HUES64 (cell line): ENCODE measurements around the gene CADM2.

Experiments used
- H3K27ac ChIP-seq: 2 replicates; pipeline ENCODE4 v1.7.0; 2013; ENCODE audit warnings: low read depth, low read length, inconsistent platforms
- H3K27me3 ChIP-seq: 2 replicates; pipeline ENCODE4 v1.6.1; 2013; ENCODE audit warnings: mild to moderate bottlenecking, low read length; ENCODE audit not compliant: insufficient read depth
- H3K36me3 ChIP-seq: 2 replicates; pipeline ENCODE4 v1.6.1; 2013; ENCODE audit warnings: mild to moderate bottlenecking, low read length; ENCODE audit not compliant: insufficient read depth
- H3K4me1 ChIP-seq: 2 replicates; pipeline ENCODE4 v1.6.1; 2013; ENCODE audit warnings: mild to moderate bottlenecking, low read length, moderate library complexity; ENCODE audit not compliant: insufficient read depth
- H3K4me3 ChIP-seq: 2 replicates; pipeline ENCODE4 v1.5.1; 2013; ENCODE audit warnings: mild to moderate bottlenecking, low read length, moderate library complexity
- H3K9ac ChIP-seq: 2 replicates; pipeline ENCODE4 v1.6.1; 2013; ENCODE audit warnings: mild to moderate bottlenecking, low read depth, low read length
- H3K9me3 ChIP-seq: 2 replicates; pipeline ENCODE4 v1.6.1; 2013; ENCODE audit warnings: low read depth, low read length; ENCODE audit not compliant: insufficient read depth
- WGBS: fragments of 150-250, 120-280 bp; methylation state at CpG from one replicate; pipeline ENCODE4 v1.1.7; 2013; ENCODE audit warnings: missing lambda C conversion rate; 5-methylcytosine and 5-hydroxymethylcytosine counted together

CADM2 gene

DNA sequence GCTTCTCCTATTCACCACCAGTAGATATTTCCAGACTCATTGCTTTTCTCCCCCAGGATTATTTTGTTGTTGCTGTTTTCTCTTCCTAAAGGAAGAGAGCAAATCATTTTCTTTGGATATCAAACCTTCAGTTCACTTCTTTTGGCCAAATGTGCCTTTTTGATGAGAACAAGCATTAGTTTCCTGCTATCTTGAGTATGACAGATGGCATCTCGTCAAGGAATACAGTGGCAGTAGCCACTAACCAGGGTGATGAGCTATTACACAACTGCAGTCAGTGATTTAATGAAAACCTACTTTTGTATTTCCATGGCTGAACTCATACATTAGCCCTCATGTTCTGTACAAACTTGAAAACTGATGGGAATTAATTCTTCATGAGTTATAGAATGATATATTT lies 354.6 kb downstream of the CADM2 start:
- Histone ChIP-seq H3K4me3 (no peak overlapping the region), H3K9me3 (no peaks in the 10 kb centered on the region), H3K27ac (no peak overlapping the region), H3K36me3 (no peaks in the 10 kb centered on the region), H3K27me3 (no peaks in the 10 kb centered on the region), H3K4me1 (no peaks in the 10 kb centered on the region), H3K9ac (no peak overlapping the region)
- 93% methylated on average over 1 of the region's 1 CpG for WGBS

DNA sequence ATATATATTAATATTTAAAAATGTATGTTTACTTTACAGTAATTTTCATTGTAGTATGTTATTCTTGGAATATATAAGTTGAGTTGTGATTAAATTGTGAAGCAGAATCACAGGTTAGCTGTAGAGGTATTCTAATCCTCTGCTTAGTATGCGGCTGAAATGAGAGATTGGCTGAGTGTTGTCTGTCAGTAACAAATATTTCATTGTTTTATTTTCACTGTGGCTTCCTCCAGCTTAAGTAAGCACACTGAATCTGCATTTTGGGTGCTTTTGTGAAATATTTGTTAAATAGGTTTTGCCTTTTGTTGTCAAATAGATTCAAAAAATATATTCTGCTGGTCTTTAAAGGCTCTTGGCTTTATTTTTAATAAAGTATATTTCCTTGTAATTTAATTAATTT lies 357.5 kb downstream of the CADM2 start:
- peaks cover 2% of the 10 kb centered on the region; the same call in 1 of the 2 replicates for H3K9me3 ChIP-seq
- H3K36me3 ChIP-seq: no peaks in the 10 kb centered on the region
- no peak overlapping the region for H3K9ac ChIP-seq
- H3K4me1 ChIP-seq: no peaks in the 10 kb centered on the region
- H3K27ac ChIP-seq: no peak overlapping the region
- 91% methylated on average over 1 of the region's 1 CpG for WGBS
- no peaks in the 10 kb centered on the region for H3K27me3 ChIP-seq
- no peak overlapping the region for H3K4me3 ChIP-seq

DNA sequence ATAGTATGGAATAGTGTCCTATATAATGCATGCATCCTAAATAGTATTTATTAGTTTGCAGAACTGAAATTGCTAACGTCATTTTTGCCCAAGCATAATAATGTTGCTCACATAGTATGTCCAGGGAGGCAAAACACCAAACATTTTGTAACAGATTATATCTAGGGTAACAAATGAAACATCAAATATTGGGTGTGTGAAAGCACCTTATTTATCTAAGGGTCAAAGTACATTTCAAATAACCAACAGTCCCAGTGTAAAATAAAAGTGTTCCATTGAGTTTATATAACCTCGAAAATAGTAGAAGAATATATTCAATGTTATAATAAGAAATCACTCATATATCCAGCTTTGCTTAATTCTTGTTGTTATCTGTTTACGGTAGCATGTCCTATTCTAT lies 363.1 kb downstream of the CADM2 start:
- Histone ChIP-seq H3K27ac (no peak overlapping the region), H3K36me3 (no peaks in the 10 kb centered on the region), H3K4me1 (no peaks in the 10 kb centered on the region), H3K9me3 (peaks cover 2% of the 10 kb centered on the region; the same call in 1 of the 2 replicates), H3K9ac (no peak overlapping the region), H3K27me3 (no peaks in the 10 kb centered on the region), H3K4me3 (no peak overlapping the region)
- WGBS: 100% methylated on average over 1 of the region's 3 CpGs

DNA sequence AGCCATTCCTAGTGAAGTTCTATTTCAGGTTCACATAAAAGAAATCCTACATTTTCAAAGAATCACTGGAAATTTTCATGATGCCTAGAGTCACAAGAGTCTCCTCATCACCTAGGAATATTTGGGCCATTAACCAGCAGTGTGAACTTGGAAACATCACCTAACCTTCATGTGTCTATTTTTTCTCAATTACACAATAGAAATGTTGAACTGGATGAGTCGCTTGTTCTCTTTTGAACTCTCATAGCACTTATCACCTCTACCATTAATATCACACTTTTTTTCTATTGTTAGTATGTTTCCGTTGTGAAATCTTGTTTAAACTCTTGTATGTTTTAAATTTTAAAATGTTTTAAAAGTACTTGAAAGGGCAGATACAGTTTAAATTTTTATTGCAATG lies 371.3 kb downstream of the CADM2 start:
- Histone ChIP-seq H3K4me3 (no peak overlapping the region), H3K9ac (no peak overlapping the region), H3K27ac (no peak overlapping the region), H3K36me3 (no peaks in the 10 kb centered on the region), H3K27me3 (no peaks in the 10 kb centered on the region), H3K9me3 (no peaks in the 10 kb centered on the region), H3K4me1 (no peaks in the 10 kb centered on the region)
- 86% methylated on average over 1 of the region's 2 CpGs for WGBS

DNA sequence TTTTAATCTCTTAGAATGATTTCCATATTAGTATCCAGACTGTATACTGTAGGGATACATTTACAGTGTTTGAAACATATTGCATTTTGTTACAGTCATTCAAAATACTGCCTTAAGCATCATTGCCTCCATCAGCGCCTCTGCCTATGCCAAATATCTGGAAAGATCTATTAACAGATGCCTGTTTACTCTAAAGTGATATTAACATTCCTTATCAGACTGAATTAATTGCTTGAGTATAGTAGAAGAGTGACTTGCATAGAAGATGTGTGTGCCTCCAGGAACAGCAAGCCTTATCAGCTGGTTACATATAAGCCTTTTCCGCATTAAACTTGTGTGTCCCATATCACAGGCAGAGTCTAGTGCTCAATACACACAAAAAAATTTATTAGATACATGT lies 379.1 kb downstream of the CADM2 start:
- Histone ChIP-seq H3K27me3 (no peaks in the 10 kb centered on the region), H3K4me3 (no peak overlapping the region), H3K9me3 (no peaks in the 10 kb centered on the region), H3K36me3 (no peaks in the 10 kb centered on the region), H3K27ac (no peak overlapping the region), H3K4me1 (no peaks in the 10 kb centered on the region), H3K9ac (no peak overlapping the region)
- WGBS: 95% methylated on average over 2 of the region's 2 CpGs

DNA sequence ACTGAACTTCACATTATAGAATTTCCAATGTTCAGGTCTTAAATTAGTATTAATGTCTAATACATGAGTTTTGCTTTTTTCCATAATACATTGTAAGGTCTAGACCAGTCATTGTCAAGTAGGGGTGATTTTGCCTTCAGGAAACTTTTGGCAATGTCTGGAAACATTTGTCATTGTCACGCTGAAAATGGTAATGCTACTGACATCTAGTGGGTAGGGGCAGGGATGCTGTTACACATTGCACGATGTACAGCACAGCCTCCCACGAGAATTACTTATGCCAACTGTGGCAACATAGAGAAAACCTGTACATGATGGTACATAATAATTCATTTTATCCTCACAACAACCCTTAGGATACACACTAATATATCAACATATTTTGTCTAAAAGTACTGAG lies 384.1 kb downstream of the CADM2 start:
- WGBS: 35% methylated on average over 3 of the region's 3 CpGs
- no peaks in the 10 kb centered on the region for H3K36me3 ChIP-seq
- H3K27ac ChIP-seq: no peak overlapping the region
- no peaks in the 10 kb centered on the region for H3K4me1 ChIP-seq
- no peak overlapping the region for H3K9ac ChIP-seq
- H3K4me3 ChIP-seq: no peak overlapping the region
- H3K27me3 ChIP-seq: no peaks in the 10 kb centered on the region
- H3K9me3 ChIP-seq: no peaks in the 10 kb centered on the region

DNA sequence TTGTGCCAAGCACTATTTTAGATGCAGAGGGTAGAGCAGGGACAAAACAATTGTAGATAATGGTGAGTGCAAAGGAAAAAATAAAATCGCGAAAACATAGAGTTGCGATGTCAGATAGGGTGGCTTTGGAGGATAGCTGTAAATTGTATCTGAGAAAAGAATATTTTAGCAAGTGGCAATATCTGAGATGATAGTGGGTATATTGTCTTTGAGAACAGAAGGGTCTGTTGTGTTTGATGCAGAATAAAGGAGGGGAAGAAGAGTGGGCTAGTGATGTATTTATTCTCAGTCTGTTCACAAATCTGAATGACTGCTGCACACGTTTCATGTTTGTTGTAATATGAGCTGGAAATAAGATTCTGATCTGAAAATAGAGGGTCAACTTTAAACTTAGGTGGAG lies 396.8 kb downstream of the CADM2 start:
- no peaks in the 10 kb centered on the region for H3K4me1 ChIP-seq
- no peaks in the 10 kb centered on the region for H3K27me3 ChIP-seq
- no peak overlapping the region for H3K27ac ChIP-seq
- H3K36me3 ChIP-seq: no peaks in the 10 kb centered on the region
- 91% methylated on average over 4 of the region's 4 CpGs for WGBS
- H3K4me3 ChIP-seq: no peak overlapping the region
- H3K9me3 ChIP-seq: no peaks in the 10 kb centered on the region
- no peak overlapping the region for H3K9ac ChIP-seq

DNA sequence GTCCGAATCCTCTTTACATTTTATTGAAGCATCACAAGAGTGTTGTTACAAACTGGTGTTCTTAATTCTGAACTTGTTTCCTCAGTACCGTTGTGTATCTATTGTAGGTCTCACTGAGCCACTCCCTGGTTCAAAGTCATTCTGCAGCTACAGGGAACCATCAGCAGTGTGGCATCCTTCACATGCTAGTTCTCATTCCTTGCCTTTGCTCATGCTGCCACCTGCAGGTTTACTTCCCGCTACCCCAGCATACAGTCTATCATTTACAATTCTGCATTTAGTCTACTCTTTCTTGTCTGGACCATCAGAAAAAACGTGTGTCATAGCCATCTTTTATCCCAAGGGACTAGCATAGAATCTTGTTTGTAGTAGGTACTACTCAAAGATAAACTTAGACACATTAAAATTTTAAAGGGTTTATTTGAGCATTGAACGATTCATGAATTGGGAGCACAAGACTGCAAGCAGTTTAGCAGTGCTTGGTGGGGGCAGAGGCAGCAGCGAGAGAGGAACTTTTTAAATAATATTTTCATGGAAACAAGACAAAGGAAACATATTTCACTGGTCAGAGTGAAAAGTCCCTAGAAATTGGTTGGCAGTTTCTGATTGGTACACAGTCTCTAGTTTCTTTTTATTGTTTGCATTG lies 402.1 kb downstream of the CADM2 start:
- Histone ChIP-seq H3K4me3 (no peak overlapping the region), H3K9me3 (no peaks in the 10 kb centered on the region)
- WGBS: 43% methylated on average over 5 of the region's 6 CpGs

DNA sequence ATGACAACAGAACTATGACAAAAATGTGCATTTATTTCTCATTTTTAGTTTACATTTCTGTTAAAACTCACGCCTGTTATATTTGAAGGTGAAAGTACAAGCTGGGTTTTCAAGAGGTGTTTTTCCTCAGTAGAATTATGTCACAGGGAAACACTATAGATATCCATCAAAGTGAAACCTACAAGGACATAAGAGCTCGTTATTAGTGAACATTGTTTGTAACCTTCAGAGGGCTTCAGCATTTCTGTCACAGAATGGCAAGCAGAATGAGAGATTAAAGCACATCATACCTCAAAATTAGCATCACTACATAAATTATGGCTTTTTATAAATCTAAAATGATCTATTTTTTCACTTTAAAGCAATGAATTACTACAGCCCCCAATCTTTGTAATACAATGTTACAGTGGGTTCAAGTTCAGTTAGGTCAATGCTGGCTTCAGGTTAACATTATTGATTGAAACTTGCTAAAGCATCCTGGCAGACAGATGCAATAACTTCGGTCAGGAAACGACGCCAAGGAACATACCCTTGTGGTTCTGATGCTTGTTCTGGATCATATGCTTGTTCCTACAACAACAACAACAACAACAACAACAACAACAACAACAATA lies 405.6 kb downstream of the CADM2 start:
- no peaks in the 10 kb centered on the region for H3K4me1 ChIP-seq
- no peak overlapping the region for H3K4me3 ChIP-seq
- H3K27me3 ChIP-seq: no peaks in the 10 kb centered on the region
- 95% methylated on average over 5 of the region's 5 CpGs for WGBS
- no peaks in the 10 kb centered on the region for H3K9me3 ChIP-seq
- no peak overlapping the region for H3K9ac ChIP-seq
- no peak overlapping the region for H3K27ac ChIP-seq
- no peaks in the 10 kb centered on the region for H3K36me3 ChIP-seq

More for the DNA sequence above, 402.1 kb downstream of the CADM2 start:
- Histone ChIP-seq H3K36me3 (no peaks in the 10 kb centered on the region), H3K9ac (no peak overlapping the region), H3K27me3 (no peaks in the 10 kb centered on the region), H3K27ac (no peak overlapping the region), H3K4me1 (no peaks in the 10 kb centered on the region)

DNA sequence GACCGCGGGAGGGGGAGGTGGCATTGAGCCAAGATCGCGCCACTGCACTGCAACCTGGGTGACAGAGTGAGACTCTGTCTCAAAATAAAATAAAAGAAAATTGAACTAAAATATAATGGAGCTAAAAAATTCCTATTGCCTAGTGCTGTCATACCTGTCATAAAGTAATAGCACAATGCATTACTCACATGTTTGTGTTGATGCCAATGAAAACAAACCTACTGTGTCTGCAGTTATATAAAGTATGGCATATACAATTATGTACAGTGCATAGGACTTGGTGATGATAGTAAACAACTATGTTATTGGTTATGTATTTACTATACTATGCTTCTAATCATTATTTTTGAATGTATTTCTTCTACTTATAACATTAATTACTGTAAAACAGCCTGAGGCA lies 411.6 kb downstream of the CADM2 start:
- Histone ChIP-seq H3K4me3 (no peak overlapping the region), H3K27me3 (no peaks in the 10 kb centered on the region), H3K9me3 (no peaks in the 10 kb centered on the region), H3K36me3 (no peaks in the 10 kb centered on the region), H3K4me1 (no peaks in the 10 kb centered on the region), H3K9ac (no peak overlapping the region), H3K27ac (no peak overlapping the region)
- WGBS: 87% methylated on average over 3 of the region's 4 CpGs

DNA sequence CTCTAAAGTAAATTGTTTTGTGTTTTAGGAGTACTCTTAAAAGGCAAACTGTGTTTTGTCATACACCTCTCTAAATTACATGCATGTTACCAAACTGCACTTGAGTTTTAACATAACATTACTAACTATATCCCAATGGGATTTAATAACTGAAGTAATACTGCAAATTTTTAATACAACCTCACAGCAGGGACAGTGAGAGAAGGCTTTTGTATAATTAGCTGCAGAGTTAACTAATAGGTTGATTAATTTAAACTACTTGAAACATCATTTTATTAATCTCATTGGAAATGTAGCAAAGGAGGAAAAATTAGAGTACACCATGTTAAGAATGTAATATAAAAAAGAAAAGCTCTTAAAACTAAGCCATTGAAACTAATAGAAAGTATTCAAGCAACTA lies 417.3 kb downstream of the CADM2 start:
- no peaks in the 10 kb centered on the region for H3K4me1 ChIP-seq
- H3K9ac ChIP-seq: no peak overlapping the region
- H3K4me3 ChIP-seq: no peak overlapping the region
- no peaks in the 10 kb centered on the region for H3K27me3 ChIP-seq
- no peak overlapping the region for H3K27ac ChIP-seq
- H3K36me3 ChIP-seq: no peaks in the 10 kb centered on the region
- no peaks in the 10 kb centered on the region for H3K9me3 ChIP-seq

DNA sequence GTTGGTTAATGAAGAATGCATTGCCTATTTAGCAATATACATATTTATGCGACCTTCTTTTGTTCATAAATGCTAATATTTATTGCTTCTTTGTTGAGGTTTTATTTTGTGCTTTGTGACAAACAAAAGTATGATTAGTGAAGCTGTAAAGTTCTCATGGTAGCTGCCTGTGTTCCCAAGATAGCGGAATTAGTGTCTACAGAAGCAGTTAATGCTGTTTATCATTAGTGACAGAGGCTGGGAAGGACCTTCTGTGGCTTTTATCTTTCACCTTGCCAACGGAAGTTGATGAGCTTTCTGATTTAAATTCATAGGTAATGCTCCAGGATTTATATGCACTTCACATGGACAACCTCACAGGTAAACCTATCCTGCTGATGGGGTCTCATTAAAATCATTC lies 418.3 kb downstream of the CADM2 start:
- H3K27me3 ChIP-seq: no peaks in the 10 kb centered on the region
- no peaks in the 10 kb centered on the region for H3K36me3 ChIP-seq
- no peak overlapping the region for H3K9ac ChIP-seq
- H3K4me1 ChIP-seq: no peaks in the 10 kb centered on the region
- WGBS: 95% methylated on average over 3 of the region's 3 CpGs
- H3K27ac ChIP-seq: no peak overlapping the region
- no peak overlapping the region for H3K4me3 ChIP-seq
- no peaks in the 10 kb centered on the region for H3K9me3 ChIP-seq
